ENCODE data around the gene SSH2.

- TF ChIP-seq, protein P1, sequence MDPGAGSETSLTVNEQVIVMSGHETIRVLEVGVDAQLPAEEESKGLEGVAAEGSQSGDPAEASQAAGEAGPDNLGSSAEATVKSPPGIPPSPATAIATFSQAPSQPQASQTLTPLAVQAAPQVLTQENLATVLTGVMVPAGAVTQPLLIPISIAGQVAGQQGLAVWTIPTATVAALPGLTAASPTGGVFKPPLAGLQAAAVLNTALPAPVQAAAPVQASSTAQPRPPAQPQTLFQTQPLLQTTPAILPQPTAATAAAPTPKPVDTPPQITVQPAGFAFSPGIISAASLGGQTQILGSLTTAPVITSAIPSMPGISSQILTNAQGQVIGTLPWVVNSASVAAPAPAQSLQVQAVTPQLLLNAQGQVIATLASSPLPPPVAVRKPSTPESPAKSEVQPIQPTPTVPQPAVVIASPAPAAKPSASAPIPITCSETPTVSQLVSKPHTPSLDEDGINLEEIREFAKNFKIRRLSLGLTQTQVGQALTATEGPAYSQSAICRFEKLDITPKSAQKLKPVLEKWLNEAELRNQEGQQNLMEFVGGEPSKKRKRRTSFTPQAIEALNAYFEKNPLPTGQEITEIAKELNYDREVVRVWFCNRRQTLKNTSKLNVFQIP (CRISPR knock-in tag; IDR thresholded peaks at IDR 0.05; ENCODE audit: borderline replicate concordance, low read depth), result no peak
- TF ChIP-seq RARB (CRISPR knock-in tag; IDR thresholded peaks at IDR 0.05) (no peak), ESRRG (CRISPR knock-in tag; IDR thresholded peaks at IDR 0.05) (no peak), PPARA (CRISPR knock-in tag; IDR thresholded peaks at IDR 0.05; ENCODE audit: borderline replicate concordance) (no peak), PATZ1 (CRISPR knock-in tag; IDR thresholded peaks at IDR 0.05; ENCODE audit: borderline replicate concordance) (no peak), ZC3H10 (CRISPR knock-in tag; IDR thresholded peaks at IDR 0.05) (no peak), CSDC2 (CRISPR knock-in tag; IDR thresholded peaks at IDR 0.05) (no peak)
These were observed 270.9 kb downstream of the SSH2 start for GRCh38 chr17:29659155-29659554.
